IMR-90 (cell line): Measurements from ENCODE around the gene ELMO1.

Source experiments
- BHLHE40 ChIP-seq: fragments of 150-350 bp; IDR thresholded peaks from 2 replicates; pipeline ENCODE4 v1.6.1; 2016; ENCODE audit warnings: mild to moderate bottlenecking, low read depth, low read length
- CEBPB ChIP-seq: IDR thresholded peaks from 2 replicates; pipeline ENCODE4 v1.6.1; 2012; ENCODE audit warnings: low read depth, low read length, improper control_type of control experiment
- FOS ChIP-seq: fragments of 150-350 bp; IDR thresholded peaks from 2 replicates; pipeline ENCODE4 v1.6.1; 2016; ENCODE audit warnings: low read depth, low read length
- MAFK ChIP-seq: IDR thresholded peaks from 2 replicates; pipeline ENCODE4 v1.6.1; 2012; ENCODE audit warnings: low read depth, low read length, improper control_type of control experiment
- MAZ ChIP-seq: IDR thresholded peaks from 2 replicates; pipeline ENCODE4 v1.6.1; 2012; ENCODE audit warnings: low read depth, mild to moderate bottlenecking, low read length, improper control_type of control experiment, moderate library complexity, borderline replicate concordance
- MXI1 ChIP-seq: IDR thresholded peaks from 2 replicates; pipeline ENCODE4 v1.6.1; 2012; ENCODE audit warnings: low read depth, mild to moderate bottlenecking, low read length, moderate library complexity, borderline replicate concordance
- POLR2A ChIP-seq: IDR thresholded peaks from 2 replicates; pipeline ENCODE4 v1.6.1; 2012; ENCODE audit warnings: mild to moderate bottlenecking, low read depth, low read length
- RAD21 ChIP-seq: IDR thresholded peaks from 2 replicates; pipeline ENCODE4 v1.6.1; 2012; ENCODE audit warnings: low read length, improper control_type of control experiment
- RFX5 ChIP-seq: IDR thresholded peaks from 2 replicates; pipeline ENCODE4 v1.8.0; 2012; ENCODE audit warnings: low read depth, mild to moderate bottlenecking, low read length, moderate library complexity
- SMC3 ChIP-seq: fragments of 150-350 bp; IDR thresholded peaks from 2 replicates; pipeline ENCODE4 v1.6.1; 2016; ENCODE audit warnings: low read depth, mild to moderate bottlenecking, antibody characterized with exemption, low read length, moderate library complexity
- TF ChIP-seq, protein P1 (sequence below): conservative IDR thresholded peaks from 2 replicates; pipeline ENCODE4 v1.5.1; 2012; ENCODE audit warnings: mild to moderate bottlenecking, low read depth, low read length, improper control_type of control experiment
- TF ChIP-seq, protein P2 (sequence below): fragments of 150-350 bp; IDR thresholded peaks from 2 replicates; pipeline ENCODE4 v1.6.1; 2017; ENCODE audit warnings: mild to moderate bottlenecking, antibody characterized with exemption, low read length, low read depth

DNA sequence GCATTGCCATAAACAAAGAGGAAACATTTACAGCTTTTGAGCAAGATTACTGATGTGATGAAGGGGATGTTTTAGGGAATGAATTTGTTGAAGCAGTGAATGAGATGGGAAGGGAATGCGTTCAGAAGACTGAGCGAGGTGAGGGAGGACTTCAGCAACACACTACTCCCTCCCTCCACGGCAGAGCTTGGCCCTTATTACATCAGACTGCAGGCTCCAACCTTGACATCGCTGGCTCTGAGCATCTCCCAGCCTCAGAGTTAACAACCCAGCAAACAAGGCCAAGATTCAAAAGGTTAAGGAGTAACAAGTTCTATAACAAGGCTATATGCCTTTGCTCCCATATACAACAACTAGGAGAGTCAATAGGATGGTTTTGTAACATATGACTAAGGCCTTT, 164.4 kb downstream of the ELMO1 start:
- TF ChIP-seq, protein P1, sequence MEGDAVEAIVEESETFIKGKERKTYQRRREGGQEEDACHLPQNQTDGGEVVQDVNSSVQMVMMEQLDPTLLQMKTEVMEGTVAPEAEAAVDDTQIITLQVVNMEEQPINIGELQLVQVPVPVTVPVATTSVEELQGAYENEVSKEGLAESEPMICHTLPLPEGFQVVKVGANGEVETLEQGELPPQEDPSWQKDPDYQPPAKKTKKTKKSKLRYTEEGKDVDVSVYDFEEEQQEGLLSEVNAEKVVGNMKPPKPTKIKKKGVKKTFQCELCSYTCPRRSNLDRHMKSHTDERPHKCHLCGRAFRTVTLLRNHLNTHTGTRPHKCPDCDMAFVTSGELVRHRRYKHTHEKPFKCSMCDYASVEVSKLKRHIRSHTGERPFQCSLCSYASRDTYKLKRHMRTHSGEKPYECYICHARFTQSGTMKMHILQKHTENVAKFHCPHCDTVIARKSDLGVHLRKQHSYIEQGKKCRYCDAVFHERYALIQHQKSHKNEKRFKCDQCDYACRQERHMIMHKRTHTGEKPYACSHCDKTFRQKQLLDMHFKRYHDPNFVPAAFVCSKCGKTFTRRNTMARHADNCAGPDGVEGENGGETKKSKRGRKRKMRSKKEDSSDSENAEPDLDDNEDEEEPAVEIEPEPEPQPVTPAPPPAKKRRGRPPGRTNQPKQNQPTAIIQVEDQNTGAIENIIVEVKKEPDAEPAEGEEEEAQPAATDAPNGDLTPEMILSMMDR, result no peak
- TF ChIP-seq FOS (no peak), CEBPB (no peak), RFX5 (no peak), POLR2A (no peak), MXI1 (no peak), MAZ (no peak), BHLHE40 (no peak), SMC3 (no peak), MAFK (no peak), RAD21 (no peak)
- TF ChIP-seq, protein P2, sequence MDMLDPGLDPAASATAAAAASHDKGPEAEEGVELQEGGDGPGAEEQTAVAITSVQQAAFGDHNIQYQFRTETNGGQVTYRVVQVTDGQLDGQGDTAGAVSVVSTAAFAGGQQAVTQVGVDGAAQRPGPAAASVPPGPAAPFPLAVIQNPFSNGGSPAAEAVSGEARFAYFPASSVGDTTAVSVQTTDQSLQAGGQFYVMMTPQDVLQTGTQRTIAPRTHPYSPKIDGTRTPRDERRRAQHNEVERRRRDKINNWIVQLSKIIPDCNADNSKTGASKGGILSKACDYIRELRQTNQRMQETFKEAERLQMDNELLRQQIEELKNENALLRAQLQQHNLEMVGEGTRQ, result no peak
